Smooth muscle cell (in vitro differentiated cells): ENCODE results near the gene ATP5PO. TPM values are rescaled to one million over a fixed set of nuclear protein-coding genes. Genes with fewer than 3 reads are reported as not detected.
A peak's percentile ranks its signal among the peaks of the same experiment; 100 is the strongest.
"Not testable (repeated sequence)": the region's sequence is repeated elsewhere in the genome, so short reads cannot be mapped to it uniquely, and the experiment has no call there.

ENCODE experiments used
- DNase-seq: peaks from one replicate; lab custom pipeline; 2025; ENCODE audit not compliant: unreplicated experiment; lab: John Stamatoyannopoulos, UW
- H2AFZ ChIP-seq: fragments of 200-600 bp; sonication (generic); 2 replicates; pipeline ENCODE4 v1.6.0; 2016; ENCODE audit warnings: antibody characterized with exemption, low read depth, mild to moderate bottlenecking
- H3F3A ChIP-seq: fragments of 200-600 bp; sonication (generic); 2 replicates; pipeline ENCODE4 v1.6.0; 2017; ENCODE audit warnings: antibody characterized with exemption, low read depth
- H3K27ac ChIP-seq: fragments of 200-600 bp; sonication (generic); 2 replicates; pipeline ENCODE4 v1.5.1; 2016; ENCODE audit warnings: low read depth, mild to moderate bottlenecking
- H3K27me3 ChIP-seq: fragments of 200-600 bp; sonication (generic); 2 replicates; pipeline ENCODE4 v1.6.1; 2016; ENCODE audit warnings: low read depth, mild to moderate bottlenecking
- H3K36me3 ChIP-seq: fragments of 200-600 bp; sonication (generic); 2 replicates; pipeline ENCODE4 v1.5.1; 2016; ENCODE audit warnings: low read depth
- H3K4me1 ChIP-seq: fragments of 200-600 bp; sonication (generic); 2 replicates; pipeline ENCODE4 v1.5.1; 2016; ENCODE audit warnings: low read depth
- H3K4me2 ChIP-seq: fragments of 200-600 bp; sonication (generic); 2 replicates; pipeline ENCODE4 v1.6.0; 2016; ENCODE audit warnings: mild to moderate bottlenecking
- H3K4me3 ChIP-seq: fragments of 200-600 bp; sonication (generic); 2 replicates; pipeline ENCODE4 v1.5.1; 2016; ENCODE audit warnings: mild to moderate bottlenecking
- H3K79me2 ChIP-seq: fragments of 200-600 bp; sonication (generic); 2 replicates; pipeline ENCODE4 v1.6.0; 2016; ENCODE audit warnings: low read depth, mild to moderate bottlenecking
- H3K9ac ChIP-seq: fragments of 200-600 bp; sonication (generic); 2 replicates; pipeline ENCODE4 v1.6.0; 2016; ENCODE audit warnings: low read depth
- H3K9me3 ChIP-seq: fragments of 200-600 bp; sonication (generic); replicated peaks from 2 replicates; pipeline ENCODE4 v1.5.1; 2016; ENCODE audit warnings: low read depth
- H4K20me1 ChIP-seq: fragments of 200-600 bp; sonication (generic); 2 replicates; pipeline ENCODE4 v1.6.0; 2016; ENCODE audit warnings: low read depth
- WGBS: methylation state at CpG from one replicate; pipeline ENCODE4 v1.1.7; 2016; ENCODE audit warnings: low lambda C conversion rate; 5-methylcytosine and 5-hydroxymethylcytosine counted together
- polyA plus RNA-seq: library from polyadenylated mRNA; unstranded; fragments of >200 nt; fragmentation: Nextera tagmentation; extraction: Ambion mirVana; gene quantifications from 2 replicates; pipeline ENCODE4 v1.2.1, GENCODE V29; 2016
- total RNA-seq: library from RNA; depleted of rRNA; stranded (reverse); fragments of >200 nt; gene quantifications from 2 replicates; pipeline ENCODE4 v1.2.3, GENCODE V29; 2014
- TF ChIP-seq, protein P1 (sequence below): fragments of 200-600 bp; sonication (generic); IDR thresholded peaks from 2 replicates; pipeline ENCODE4 v1.5.1; 2017; ENCODE audit warnings: borderline replicate concordance, mild to moderate bottlenecking, antibody characterized with exemption; ENCODE audit not compliant: insufficient read depth, poor library complexity, severe bottlenecking

The ATP5PO gene
- total and polyA plus RNA-seq, 2 experiments from 2014 or later, result 226 to 363 TPM

DNA sequence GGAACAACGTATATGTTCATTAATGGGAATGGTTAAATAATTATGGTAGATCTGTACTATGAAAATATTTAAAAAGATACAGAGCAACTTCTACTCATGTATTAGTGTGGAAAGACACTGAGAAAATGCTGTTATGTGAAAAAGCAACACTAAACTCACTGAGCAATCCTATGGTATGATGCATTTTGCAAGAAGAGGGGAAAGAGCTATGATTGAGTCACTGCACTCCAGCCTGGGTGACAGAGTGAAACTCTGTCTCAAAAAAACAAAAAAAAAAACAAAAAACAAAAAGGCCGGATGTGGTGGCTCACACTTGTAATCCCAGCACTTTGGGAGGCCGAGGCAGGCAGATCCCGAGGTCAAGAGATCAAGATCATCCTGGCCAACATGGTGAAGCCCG is 44.4 kb downstream of the ATP5PO start:
- Histone ChIP-seq H3K27ac (peak overlapping the region; percentile 70), H3K9me3 (no peaks in the 10 kb centered on the region), H3K9ac (peak overlapping the region; percentile 2), H3K27me3 (no peaks in the 10 kb centered on the region), H2AFZ (no peak overlapping the region), H3K4me2 (no peak overlapping the region), H3K79me2 (no peaks in the 10 kb centered on the region), H3K36me3 (no peaks in the 10 kb centered on the region), H3K4me3 (no peak overlapping the region), H3F3A (peaks cover 12% of the 10 kb centered on the region), H4K20me1 (no peaks in the 10 kb centered on the region), H3K4me1 (no peaks in the 10 kb centered on the region)
- 78% methylated on average over 5 of the region's 5 CpGs for WGBS
- TF ChIP-seq, protein P1, sequence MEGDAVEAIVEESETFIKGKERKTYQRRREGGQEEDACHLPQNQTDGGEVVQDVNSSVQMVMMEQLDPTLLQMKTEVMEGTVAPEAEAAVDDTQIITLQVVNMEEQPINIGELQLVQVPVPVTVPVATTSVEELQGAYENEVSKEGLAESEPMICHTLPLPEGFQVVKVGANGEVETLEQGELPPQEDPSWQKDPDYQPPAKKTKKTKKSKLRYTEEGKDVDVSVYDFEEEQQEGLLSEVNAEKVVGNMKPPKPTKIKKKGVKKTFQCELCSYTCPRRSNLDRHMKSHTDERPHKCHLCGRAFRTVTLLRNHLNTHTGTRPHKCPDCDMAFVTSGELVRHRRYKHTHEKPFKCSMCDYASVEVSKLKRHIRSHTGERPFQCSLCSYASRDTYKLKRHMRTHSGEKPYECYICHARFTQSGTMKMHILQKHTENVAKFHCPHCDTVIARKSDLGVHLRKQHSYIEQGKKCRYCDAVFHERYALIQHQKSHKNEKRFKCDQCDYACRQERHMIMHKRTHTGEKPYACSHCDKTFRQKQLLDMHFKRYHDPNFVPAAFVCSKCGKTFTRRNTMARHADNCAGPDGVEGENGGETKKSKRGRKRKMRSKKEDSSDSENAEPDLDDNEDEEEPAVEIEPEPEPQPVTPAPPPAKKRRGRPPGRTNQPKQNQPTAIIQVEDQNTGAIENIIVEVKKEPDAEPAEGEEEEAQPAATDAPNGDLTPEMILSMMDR, result no peak
- DNase-seq, result no peak

DNA sequence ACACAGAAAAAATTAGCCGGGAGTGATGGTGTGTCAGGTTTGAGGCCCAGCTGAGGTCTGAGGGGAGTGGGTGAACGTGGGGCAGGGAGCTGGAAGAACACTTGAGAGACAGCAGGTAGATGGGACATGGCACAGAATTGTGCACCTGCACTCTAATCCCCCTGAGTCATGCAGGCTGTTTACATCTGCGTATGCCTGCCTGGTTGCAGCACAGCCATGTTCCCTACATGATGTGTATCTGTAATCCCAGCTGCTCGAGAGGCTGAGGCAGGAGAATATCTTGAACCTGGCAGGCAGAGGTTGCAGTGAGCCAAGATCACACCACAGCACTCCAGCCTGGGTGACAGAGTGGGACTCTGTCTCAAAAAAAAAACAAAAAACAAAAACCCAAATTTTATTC is 44.8 kb downstream of the ATP5PO start:
- H3K9ac ChIP-seq, result peak overlapping the region; percentile 2
- H3K4me1 ChIP-seq, result no peaks in the 10 kb centered on the region
- no peaks in the 10 kb centered on the region for H3K79me2 ChIP-seq
- H3K27ac ChIP-seq, result peak overlapping the region; percentile 70
- 80% methylated on average over 4 of the region's 4 CpGs for WGBS
- H3K36me3 ChIP-seq, result no peaks in the 10 kb centered on the region
- no peak overlapping the region for H3K4me2 ChIP-seq
- TF ChIP-seq, protein P1, result no peak
- no peaks in the 10 kb centered on the region for H3K27me3 ChIP-seq
- no peak overlapping the region for H3K4me3 ChIP-seq
- peaks cover 15% of the 10 kb centered on the region for H3F3A ChIP-seq
- H2AFZ ChIP-seq, result no peak overlapping the region
- no peak for DNase-seq
- H3K9me3 ChIP-seq, result no peaks in the 10 kb centered on the region
- H4K20me1 ChIP-seq, result no peaks in the 10 kb centered on the region

DNA sequence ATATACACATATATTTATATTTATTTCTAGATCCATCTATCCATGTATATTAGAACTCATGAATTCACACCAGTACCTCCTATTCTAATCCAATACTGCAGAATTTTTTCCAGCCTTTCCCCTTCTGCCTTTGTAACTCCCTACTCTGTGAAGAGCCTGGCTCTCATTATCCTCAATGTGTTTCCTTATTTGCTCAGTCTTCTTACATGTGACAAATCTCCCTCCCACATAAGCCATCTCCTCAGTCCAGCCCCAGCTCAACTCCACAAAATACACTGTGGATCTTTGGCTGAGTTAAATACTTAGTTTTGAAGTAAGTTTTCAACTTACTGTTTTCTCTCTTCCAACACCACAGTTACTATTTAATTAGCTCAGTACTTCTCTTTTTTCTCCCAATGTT is 45.7 kb downstream of the ATP5PO start:
- no peaks in the 10 kb centered on the region for H3K36me3 ChIP-seq
- no peak overlapping the region for H3K9ac ChIP-seq
- peaks cover 15% of the 10 kb centered on the region for H3F3A ChIP-seq
- DNase-seq, result no peak
- no peaks in the 10 kb centered on the region for H4K20me1 ChIP-seq
- no peak overlapping the region for H3K4me2 ChIP-seq
- H3K4me3 ChIP-seq, result no peak overlapping the region
- no peaks in the 10 kb centered on the region for H3K9me3 ChIP-seq
- no peak overlapping the region for H2AFZ ChIP-seq
- no peaks in the 10 kb centered on the region for H3K4me1 ChIP-seq
- no peaks in the 10 kb centered on the region for H3K27me3 ChIP-seq
- H3K27ac ChIP-seq, result peak overlapping the region; percentile 70
- TF ChIP-seq, protein P1, result no peak
- H3K79me2 ChIP-seq, result no peaks in the 10 kb centered on the region

DNA sequence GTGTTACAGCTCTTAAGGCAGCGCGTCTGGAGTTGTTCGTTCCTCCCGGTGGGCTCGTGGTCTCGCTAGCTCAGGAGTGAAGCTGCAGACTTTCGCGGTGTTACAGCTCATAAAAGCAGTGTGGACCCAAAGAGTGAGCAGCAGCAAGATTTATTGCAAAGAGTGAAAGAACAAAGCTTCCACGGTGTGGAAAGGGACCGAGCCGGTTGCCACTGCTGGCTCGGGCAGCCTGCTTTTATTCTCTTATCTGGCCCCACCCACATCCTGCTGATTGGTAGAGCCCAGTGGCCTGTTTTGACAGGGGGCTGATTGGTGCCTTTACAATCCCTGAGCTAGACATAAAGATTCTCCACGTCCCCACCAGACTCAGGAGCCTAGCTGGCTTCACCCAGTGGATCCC is 47.7 kb downstream of the ATP5PO start:
- not testable (repeated sequence) for H3K27ac ChIP-seq, H3K9me3 ChIP-seq, H3K4me2 ChIP-seq, H4K20me1 ChIP-seq, H3K9ac ChIP-seq, H3K27me3 ChIP-seq, H3K36me3 ChIP-seq, DNase-seq, H3K4me1 ChIP-seq, H2AFZ ChIP-seq, H3K79me2 ChIP-seq, H3K4me3 ChIP-seq
- 58% methylated on average over 12 of the region's 13 CpGs for WGBS
- peaks cover 15% of the 10 kb centered on the region for H3F3A ChIP-seq
